Gastroesophageal sphincter (tissue), 3 donors: Measurements from ENCODE around the gene ETFA.

Experiments
- POLR2A ChIP-seq, 2 donors: fragments of 450-650 bp; IDR thresholded peaks; one replicate each; pipeline ENCODE4 v1.6.1; 2017; ENCODE audit warnings: antibody characterized with exemption in 2 of 2, mild to moderate bottlenecking in 2 of 2, moderate library complexity in 1 of 2
- POLR2AphosphoS5 ChIP-seq: sonication (generic); formaldehyde crosslinking; IDR thresholded peaks from one replicate; pipeline ENCODE4 v1.6.1; 2017; ENCODE audit warnings: antibody characterized with exemption
- TF ChIP-seq, protein P1 (sequence below), 4 experiments: fragments of 200-600 bp in 2 of 4; fragments of 450-650 bp in 2 of 4; sonication (generic) in 1 of 4; IDR thresholded peaks; one replicate each; pipeline ENCODE4 v1.5.1; 2017 to 2019; ENCODE audit warnings: antibody characterized with exemption in 4 of 4, mild to moderate bottlenecking in 2 of 4, moderate library complexity in 2 of 4

GRCh38 chr15:76245072-76245610 is 66.1 kb downstream of the ETFA start:
- TF ChIP-seq, protein P1, sequence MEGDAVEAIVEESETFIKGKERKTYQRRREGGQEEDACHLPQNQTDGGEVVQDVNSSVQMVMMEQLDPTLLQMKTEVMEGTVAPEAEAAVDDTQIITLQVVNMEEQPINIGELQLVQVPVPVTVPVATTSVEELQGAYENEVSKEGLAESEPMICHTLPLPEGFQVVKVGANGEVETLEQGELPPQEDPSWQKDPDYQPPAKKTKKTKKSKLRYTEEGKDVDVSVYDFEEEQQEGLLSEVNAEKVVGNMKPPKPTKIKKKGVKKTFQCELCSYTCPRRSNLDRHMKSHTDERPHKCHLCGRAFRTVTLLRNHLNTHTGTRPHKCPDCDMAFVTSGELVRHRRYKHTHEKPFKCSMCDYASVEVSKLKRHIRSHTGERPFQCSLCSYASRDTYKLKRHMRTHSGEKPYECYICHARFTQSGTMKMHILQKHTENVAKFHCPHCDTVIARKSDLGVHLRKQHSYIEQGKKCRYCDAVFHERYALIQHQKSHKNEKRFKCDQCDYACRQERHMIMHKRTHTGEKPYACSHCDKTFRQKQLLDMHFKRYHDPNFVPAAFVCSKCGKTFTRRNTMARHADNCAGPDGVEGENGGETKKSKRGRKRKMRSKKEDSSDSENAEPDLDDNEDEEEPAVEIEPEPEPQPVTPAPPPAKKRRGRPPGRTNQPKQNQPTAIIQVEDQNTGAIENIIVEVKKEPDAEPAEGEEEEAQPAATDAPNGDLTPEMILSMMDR (IDR thresholded peaks at IDR 0.05), result no peak
- TF ChIP-seq POLR2A (IDR thresholded peaks at IDR 0.05), result no peak
- no peak for TF ChIP-seq POLR2AphosphoS5
